Measurements from ENCODE around the gene MGLL. TPM values are rescaled to one million over a fixed set of nuclear protein-coding genes. Genes with fewer than 3 reads are reported as not detected.
A peak's percentile ranks its signal among the peaks of the same experiment; 100 is the strongest.

MGLL gene
- total and polyA plus RNA-seq, 2 experiments from 2014 or later: 58.7 to 184 TPM

DNA sequence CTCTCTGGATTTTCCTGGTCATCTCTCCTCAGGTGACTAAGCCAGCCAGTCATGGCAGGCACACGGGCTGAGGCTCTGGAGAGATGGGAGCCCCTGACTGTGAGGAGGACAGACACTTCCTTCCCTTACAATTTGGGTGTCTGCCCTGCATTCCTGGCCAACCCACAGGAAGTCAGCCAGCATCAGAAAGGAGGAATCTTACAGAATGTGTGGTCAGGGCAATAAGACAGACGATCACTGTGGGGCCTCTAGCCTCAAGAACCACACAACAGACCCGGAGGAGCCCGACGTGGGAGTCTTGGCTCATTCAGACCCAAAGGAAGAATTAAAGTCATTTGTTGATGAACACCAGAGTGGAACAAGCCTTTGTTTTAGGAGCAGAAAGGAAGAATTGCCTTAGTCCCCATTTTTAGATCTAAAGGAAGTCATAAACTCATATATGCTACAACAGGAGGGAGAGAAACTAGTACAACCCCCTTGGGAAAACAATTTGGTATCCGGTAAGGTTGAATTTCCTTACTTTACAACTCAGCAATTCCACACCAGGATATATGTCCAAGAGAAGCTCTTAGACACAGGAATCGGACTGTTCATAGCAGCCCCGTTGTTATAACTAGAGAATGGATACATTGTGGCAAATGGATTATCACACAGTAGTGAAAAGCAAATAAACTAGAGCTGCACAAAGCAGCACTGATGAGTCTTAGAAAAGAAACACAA lies 87.4 kb downstream of the MGLL start:
- Histone ChIP-seq H3K4me1 (ENCODE audit: insufficient read depth) (peaks cover 46% of the 10 kb centered on the region), H2AFZ (peak overlapping the region; percentile 11; the same call in 1 of the 2 replicates), H3F3A (ENCODE audit: insufficient read depth) (peaks cover 34% of the 10 kb centered on the region), H3K27me3 (replicated peaks; ENCODE audit: insufficient read depth) (no peaks in the 10 kb centered on the region), H3K79me2 (ENCODE audit: insufficient read depth) (peaks cover 34% of the 10 kb centered on the region), H3K27ac (peak overlapping the region; percentile 96), H4K20me1 (ENCODE audit: insufficient read depth) (no peaks in the 10 kb centered on the region), H3K4me3 (peak overlapping the region; percentile 45), H3K9me2 (ENCODE audit: insufficient read depth) (no peaks in the 10 kb centered on the region), H3K9me3 (ENCODE audit: low read depth) (no peaks in the 10 kb centered on the region), H3K4me2 (ENCODE audit: unreplicated experiment) (peak overlapping the region; percentile 84), H3K9ac (peak overlapping the region; percentile 75), H3K36me3 (ENCODE audit: low read depth) (no peaks in the 10 kb centered on the region)
- in situ Hi-C loops (cut with MboI): no loop called here
- WGBS, 2 experiments (ENCODE audit: low coverage in 1 of 2, low lambda C conversion rate in 2 of 2, missing lambda C conversion rate in 2 of 2): 8% methylated on average over 8 of the region's 8 CpGs
- TF ChIP-seq EZH2 (IDR thresholded peaks at IDR 0.05; ENCODE audit: insufficient read depth, poor library complexity, severe bottlenecking) (no peak), EZH2phosphoT487 (IDR thresholded peaks at IDR 0.05; ENCODE audit: insufficient read depth, low read depth) (peak; percentile 78; the same call in 1 of the 2 replicates)
- peak; percentile 97 for DNase-seq

DNA sequence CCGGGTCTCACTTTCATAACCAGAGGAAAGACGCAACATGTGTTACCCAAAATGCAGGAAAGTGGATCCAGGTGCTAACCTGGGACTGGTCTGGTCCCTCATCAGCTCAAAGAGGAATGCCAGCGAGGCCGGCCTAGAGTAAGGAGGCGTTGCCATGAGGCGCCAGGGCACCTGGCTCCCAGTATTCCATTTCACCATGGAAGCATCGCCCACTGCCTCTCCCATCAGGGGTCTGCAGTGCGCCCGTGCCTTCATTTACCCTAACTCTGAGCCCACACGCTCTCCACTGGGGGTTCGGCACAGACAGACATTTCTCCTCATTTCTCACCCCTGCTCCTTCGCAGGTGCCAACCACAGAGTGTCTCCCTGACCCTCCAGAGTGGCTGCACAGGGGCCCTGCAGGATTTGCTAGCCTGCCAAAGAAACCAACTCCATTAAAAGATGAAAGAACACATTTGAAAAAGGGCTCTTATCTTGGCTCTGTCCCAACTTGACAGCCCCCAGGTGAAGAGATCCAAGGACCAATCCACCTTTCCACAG lies 88.1 kb downstream of the MGLL start:
- peak overlapping the region; percentile 75 for H3K9ac ChIP-seq
- DNase-seq: no peak
- H3F3A ChIP-seq (ENCODE audit: insufficient read depth): peaks cover 34% of the 10 kb centered on the region
- in situ Hi-C loops (cut with MboI): no loop called here
- peaks cover 37% of the 10 kb centered on the region for H3K79me2 ChIP-seq (ENCODE audit: insufficient read depth)
- peak overlapping the region; percentile 55 for H3K4me2 ChIP-seq (ENCODE audit: unreplicated experiment)
- H3K4me1 ChIP-seq (ENCODE audit: insufficient read depth): peaks cover 43% of the 10 kb centered on the region
- TF ChIP-seq EZH2 (IDR thresholded peaks at IDR 0.05; ENCODE audit: insufficient read depth, poor library complexity, severe bottlenecking) (no peak), EZH2phosphoT487 (IDR thresholded peaks at IDR 0.05; ENCODE audit: insufficient read depth, low read depth) (no peak)
- H3K4me3 ChIP-seq: peak overlapping the region; percentile 25; the same call in 1 of the 2 replicates
- H3K9me3 ChIP-seq (ENCODE audit: low read depth): no peaks in the 10 kb centered on the region
- WGBS, 2 experiments (ENCODE audit: low coverage in 1 of 2, low lambda C conversion rate in 2 of 2, missing lambda C conversion rate in 2 of 2): 85 to 88% methylated on average over 12 of the region's 12 CpGs
- no peaks in the 10 kb centered on the region for H4K20me1 ChIP-seq (ENCODE audit: insufficient read depth)
- H3K27me3 ChIP-seq (replicated peaks; ENCODE audit: insufficient read depth): no peaks in the 10 kb centered on the region
- H3K27ac ChIP-seq: peak overlapping the region; percentile 96
- no peaks in the 10 kb centered on the region for H3K9me2 ChIP-seq (ENCODE audit: insufficient read depth)
- H3K36me3 ChIP-seq (ENCODE audit: low read depth): no peaks in the 10 kb centered on the region
- no peak overlapping the region for H2AFZ ChIP-seq

GRCh38 chr3:127733781-127734180 lies 88.5 kb downstream of the MGLL start:
- in situ Hi-C loops (cut with MboI): no loop called here

GRCh38 chr3:127732879-127733350 lies 89.4 kb downstream of the MGLL start:
- H3K9ac ChIP-seq: no peak overlapping the region
- in situ Hi-C loops (cut with MboI): no loop called here
- peaks cover 42% of the 10 kb centered on the region for H3K79me2 ChIP-seq (ENCODE audit: insufficient read depth)
- H3K27me3 ChIP-seq (replicated peaks; ENCODE audit: insufficient read depth): no peaks in the 10 kb centered on the region
- no peaks in the 10 kb centered on the region for H3K9me2 ChIP-seq (ENCODE audit: insufficient read depth)
- 92 to 94% methylated on average over 9 of the region's 9 CpGs for WGBS, 2 experiments (ENCODE audit: low coverage in 1 of 2, low lambda C conversion rate in 2 of 2, missing lambda C conversion rate in 2 of 2)
- no peaks in the 10 kb centered on the region for H4K20me1 ChIP-seq (ENCODE audit: insufficient read depth)
- TF ChIP-seq EZH2phosphoT487 (IDR thresholded peaks at IDR 0.05; ENCODE audit: insufficient read depth, low read depth): no peak
- no peak for TF ChIP-seq EZH2 (IDR thresholded peaks at IDR 0.05; ENCODE audit: insufficient read depth, poor library complexity, severe bottlenecking)
- DNase-seq: no peak
- no peaks in the 10 kb centered on the region for H3K36me3 ChIP-seq (ENCODE audit: low read depth)
- no peak overlapping the region for H3K27ac ChIP-seq
- peaks cover 34% of the 10 kb centered on the region for H3K4me1 ChIP-seq (ENCODE audit: insufficient read depth)
- no peaks in the 10 kb centered on the region for H3K9me3 ChIP-seq (ENCODE audit: low read depth)
- no peak overlapping the region for H2AFZ ChIP-seq
- no peak overlapping the region for H3K4me2 ChIP-seq (ENCODE audit: unreplicated experiment)
- H3K4me3 ChIP-seq: no peak overlapping the region
- H3F3A ChIP-seq (ENCODE audit: insufficient read depth): peaks cover 28% of the 10 kb centered on the region

More at GRCh38 chr3:127733781-127734180, 88.5 kb downstream of the MGLL start:
- no peaks in the 10 kb centered on the region for H3K9me3 ChIP-seq (ENCODE audit: low read depth)
- peaks cover 42% of the 10 kb centered on the region for H3K79me2 ChIP-seq (ENCODE audit: insufficient read depth)
- H3K27ac ChIP-seq: peak overlapping the region; percentile 96
- no peak overlapping the region for H3K4me3 ChIP-seq
- no peaks in the 10 kb centered on the region for H3K36me3 ChIP-seq (ENCODE audit: low read depth)
- H3F3A ChIP-seq (ENCODE audit: insufficient read depth): peaks cover 30% of the 10 kb centered on the region
- no peaks in the 10 kb centered on the region for H3K27me3 ChIP-seq (replicated peaks; ENCODE audit: insufficient read depth)
- H3K4me1 ChIP-seq (ENCODE audit: insufficient read depth): peaks cover 40% of the 10 kb centered on the region
- peak overlapping the region; percentile 75; the same call in 1 of the 2 replicates for H3K9ac ChIP-seq
- no peak for DNase-seq
- H3K4me2 ChIP-seq (ENCODE audit: unreplicated experiment): no peak overlapping the region
- H3K9me2 ChIP-seq (ENCODE audit: insufficient read depth): no peaks in the 10 kb centered on the region
- 90 to 91% methylated on average over 10 of the region's 10 CpGs for WGBS, 2 experiments (ENCODE audit: low coverage in 1 of 2, low lambda C conversion rate in 2 of 2, missing lambda C conversion rate in 2 of 2)
- TF ChIP-seq EZH2 (IDR thresholded peaks at IDR 0.05; ENCODE audit: insufficient read depth, poor library complexity, severe bottlenecking): no peak
- TF ChIP-seq EZH2phosphoT487 (IDR thresholded peaks at IDR 0.05; ENCODE audit: insufficient read depth, low read depth): no peak
- no peaks in the 10 kb centered on the region for H4K20me1 ChIP-seq (ENCODE audit: insufficient read depth)
- no peak overlapping the region for H2AFZ ChIP-seq
